Measurements from ENCODE around the gene ZNF839.

GRCh38 chr14:102387086-102387485, 67.5 kb downstream of the ZNF839 start:
- TF ChIP-seq CTCF (IDR thresholded peaks at IDR 0.05) (no peak), SIN3A (IDR thresholded peaks at IDR 0.05; ENCODE audit: borderline replicate concordance, insufficient read depth, low read depth, low read length) (no peak), POLR2AphosphoS5 (IDR thresholded peaks at IDR 0.05; ENCODE audit: low read depth, low read length) (no peak)
- TF ChIP-seq, protein P1, sequence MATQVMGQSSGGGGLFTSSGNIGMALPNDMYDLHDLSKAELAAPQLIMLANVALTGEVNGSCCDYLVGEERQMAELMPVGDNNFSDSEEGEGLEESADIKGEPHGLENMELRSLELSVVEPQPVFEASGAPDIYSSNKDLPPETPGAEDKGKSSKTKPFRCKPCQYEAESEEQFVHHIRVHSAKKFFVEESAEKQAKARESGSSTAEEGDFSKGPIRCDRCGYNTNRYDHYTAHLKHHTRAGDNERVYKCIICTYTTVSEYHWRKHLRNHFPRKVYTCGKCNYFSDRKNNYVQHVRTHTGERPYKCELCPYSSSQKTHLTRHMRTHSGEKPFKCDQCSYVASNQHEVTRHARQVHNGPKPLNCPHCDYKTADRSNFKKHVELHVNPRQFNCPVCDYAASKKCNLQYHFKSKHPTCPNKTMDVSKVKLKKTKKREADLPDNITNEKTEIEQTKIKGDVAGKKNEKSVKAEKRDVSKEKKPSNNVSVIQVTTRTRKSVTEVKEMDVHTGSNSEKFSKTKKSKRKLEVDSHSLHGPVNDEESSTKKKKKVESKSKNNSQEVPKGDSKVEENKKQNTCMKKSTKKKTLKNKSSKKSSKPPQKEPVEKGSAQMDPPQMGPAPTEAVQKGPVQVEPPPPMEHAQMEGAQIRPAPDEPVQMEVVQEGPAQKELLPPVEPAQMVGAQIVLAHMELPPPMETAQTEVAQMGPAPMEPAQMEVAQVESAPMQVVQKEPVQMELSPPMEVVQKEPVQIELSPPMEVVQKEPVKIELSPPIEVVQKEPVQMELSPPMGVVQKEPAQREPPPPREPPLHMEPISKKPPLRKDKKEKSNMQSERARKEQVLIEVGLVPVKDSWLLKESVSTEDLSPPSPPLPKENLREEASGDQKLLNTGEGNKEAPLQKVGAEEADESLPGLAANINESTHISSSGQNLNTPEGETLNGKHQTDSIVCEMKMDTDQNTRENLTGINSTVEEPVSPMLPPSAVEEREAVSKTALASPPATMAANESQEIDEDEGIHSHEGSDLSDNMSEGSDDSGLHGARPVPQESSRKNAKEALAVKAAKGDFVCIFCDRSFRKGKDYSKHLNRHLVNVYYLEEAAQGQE (IDR thresholded peaks at IDR 0.05; ENCODE audit: insufficient read depth in 1 of 2, low read depth in 2 of 2, low read length in 1 of 2), result no peak

Data from Panc1 (cell line).